HG03571 (cell line): ENCODE results near the gene DNM3.

Source experiments
- ATAC-seq: cut with Tn5 transposase; IDR thresholded peaks from one replicate; pipeline ENCODE4 v1.9.1; 2021; ENCODE audit not compliant: unreplicated experiment

Gene DNM3

GRCh38 chr1:171966426-171967220, 125.3 kb downstream of the DNM3 start:
- no peak for ATAC-seq

GRCh38 chr1:171969226-171969625, 127.9 kb downstream of the DNM3 start:
- ATAC-seq, result no peak

GRCh38 chr1:171969813-171970212, 128.5 kb downstream of the DNM3 start:
- no peak for ATAC-seq

- ATAC-seq, result no peak
Measured at GRCh38 chr1:171972846-171973245, 131.5 kb downstream of the DNM3 start.

GRCh38 chr1:171973421-171973820, 132.1 kb downstream of the DNM3 start:
- ATAC-seq, result no peak

- ATAC-seq, result no peak
Measured at GRCh38 chr1:171981303-171981702, 140.0 kb downstream of the DNM3 start.

GRCh38 chr1:171983584-171983983, 142.3 kb downstream of the DNM3 start:
- no peak for ATAC-seq

GRCh38 chr1:171984262-171984661, 143.0 kb downstream of the DNM3 start:
- no peak for ATAC-seq

- no peak for ATAC-seq
Measured at GRCh38 chr1:171984850-171985485, 143.7 kb downstream of the DNM3 start.

- no peak for ATAC-seq
Measured at GRCh38 chr1:171985639-171986038, 144.3 kb downstream of the DNM3 start.

GRCh38 chr1:171988243-171988885, 147.1 kb downstream of the DNM3 start:
- ATAC-seq, result no peak

- no peak for ATAC-seq
Measured at GRCh38 chr1:171990371-171990770, 149.1 kb downstream of the DNM3 start.

GRCh38 chr1:171994293-171994692, 153.0 kb downstream of the DNM3 start:
- no peak for ATAC-seq

- ATAC-seq, result no peak
Measured at GRCh38 chr1:171995573-171995972, 154.3 kb downstream of the DNM3 start.

- ATAC-seq, result no peak
Measured at GRCh38 chr1:171997936-171998335, 156.6 kb downstream of the DNM3 start.

- ATAC-seq, result no peak
Measured at GRCh38 chr1:171998711-171999110, 157.4 kb downstream of the DNM3 start.

GRCh38 chr1:171999756-172000155, 158.5 kb downstream of the DNM3 start:
- ATAC-seq, result no peak

- no peak for ATAC-seq
Measured at GRCh38 chr1:172001288-172001687, 160.0 kb downstream of the DNM3 start.

GRCh38 chr1:172002725-172003345, 161.5 kb downstream of the DNM3 start:
- ATAC-seq, result peak; percentile 55

- ATAC-seq, result no peak
Measured at GRCh38 chr1:172003766-172004530, 162.7 kb downstream of the DNM3 start.

GRCh38 chr1:172004671-172005070, 163.4 kb downstream of the DNM3 start:
- ATAC-seq, result no peak
